ENCODE data around the gene HADHB. TPM values are rescaled to one million over a fixed set of nuclear protein-coding genes. Genes with fewer than 3 reads are reported as not detected.

Gene HADHB
- total RNA-seq, 1 experiment from 2014 or later, result 41.3 TPM

GRCh38 chr2:26316041-26316440, 71.3 kb downstream of the HADHB start:
- H3K27ac Mint-ChIP-seq, result peak overlapping the region in 2 of 3 experiments; percentile 3 to 55; a peak in 2 of 7 replicates
- peak; percentile 54; the same call in 2 of the 3 replicates for TF ChIP-seq CTCF (conservative IDR thresholded peaks at IDR 0.05)
- no peak overlapping the region for H2BK12ac ChIP-seq (ENCODE audit: insufficient read length, low read depth, low read length)
- H2BK20ac ChIP-seq (ENCODE audit: low read depth, low read length, poor library complexity, severe bottlenecking), result no peak overlapping the region
- DNase-seq, result no peak
- H3K79me2 ChIP-seq (ENCODE audit: insufficient read depth, low read length), result no peaks in the 10 kb centered on the region
- H4K5ac ChIP-seq (ENCODE audit: insufficient read length, low read depth, low read length), result no peak overlapping the region
- no peak overlapping the region for H3K14ac ChIP-seq (ENCODE audit: insufficient read depth, low read length)
- H3K18ac ChIP-seq (ENCODE audit: insufficient read length, low read depth, low read length), result no peak overlapping the region
- H3K4me3 Mint-ChIP-seq, result no peak overlapping the region
- H3K27ac ChIP-seq (ENCODE audit: insufficient read length, low read depth, low read length), result no peak overlapping the region
- no peaks in the 10 kb centered on the region for H3K27me3 Mint-ChIP-seq (ENCODE audit: low read depth)
- H3K56ac ChIP-seq (ENCODE audit: insufficient read length, low read depth, low read length), result no peak overlapping the region
- no peaks in the 10 kb centered on the region for H3K23me2 ChIP-seq (ENCODE audit: insufficient read length, low read depth, low read length, poor library complexity, severe bottlenecking)
- no peaks in the 10 kb centered on the region for H3K79me1 ChIP-seq (ENCODE audit: insufficient read depth, low read depth, low read length, poor library complexity, severe bottlenecking)
- H3K27me3 ChIP-seq (ENCODE audit: insufficient read depth, low read length), result no peaks in the 10 kb centered on the region
- no CpG with 5 or more reads among the region's 2 CpGs for WGBS (ENCODE audit: extremely low coverage, insufficient read length, low lambda C conversion rate)
- H4K8ac ChIP-seq (replicated peaks; ENCODE audit: insufficient read length, low read depth, low read length), result no peak overlapping the region
- H3K23ac ChIP-seq (ENCODE audit: insufficient read length, low read depth, low read length), result no peak overlapping the region
- H3K4me2 ChIP-seq (ENCODE audit: insufficient read depth, insufficient read length, low read length), result no peak overlapping the region
- H3K9me3 ChIP-seq (ENCODE audit: control insufficient read depth, low read depth, low read length), result no peaks in the 10 kb centered on the region
- no peak overlapping the region for H2AFZ ChIP-seq (ENCODE audit: low read length)
- no peaks in the 10 kb centered on the region for H4K20me1 ChIP-seq (ENCODE audit: control insufficient read depth, insufficient read depth, insufficient read length)
- H2AK5ac ChIP-seq (ENCODE audit: insufficient read length, low read length), result no peak overlapping the region
- H2BK15ac ChIP-seq (ENCODE audit: low read depth, low read length), result no peak overlapping the region
- no peak overlapping the region for H4K91ac ChIP-seq (ENCODE audit: insufficient read length, low read depth, low read length)
- H3K9me3 Mint-ChIP-seq, result no peaks in the 10 kb centered on the region
- H3K36me3 Mint-ChIP-seq (ENCODE audit: insufficient read depth in 1 of 3, low read depth in 3 of 3), result peaks cover 0 to 2% (median 2%) of the 10 kb centered on the region in 3 experiments; a peak in 3 of 7 replicates
- H2BK5ac ChIP-seq (ENCODE audit: insufficient read length, low read length), result no peak overlapping the region
- peaks cover 30 to 40% of the 10 kb centered on the region in 2 experiments for H3K4me1 Mint-ChIP-seq
- H3K4me1 ChIP-seq (ENCODE audit: insufficient read depth, low read length), result peaks cover 7% of the 10 kb centered on the region; the same call in 1 of the 2 replicates
- no peak overlapping the region for H3K4ac ChIP-seq (ENCODE audit: low read depth, low read length)
- no peak overlapping the region for H3T11ph ChIP-seq (ENCODE audit: low read length)
- no peak overlapping the region for H3K9ac ChIP-seq (ENCODE audit: extremely low read depth, insufficient read length, low read length)
- no peak overlapping the region for H2BK120ac ChIP-seq (ENCODE audit: low read depth, low read length, poor library complexity, severe bottlenecking)

Measured in H9 (cell line).